HG02763 (cell line): ENCODE measurements around the gene SOX1.

Experiments
- ATAC-seq: cut with Tn5 transposase; IDR thresholded peaks from one replicate; pipeline ENCODE4 v1.9.1; 2021; ENCODE audit warnings: mild to moderate bottlenecking, moderate library complexity; ENCODE audit not compliant: unreplicated experiment

SOX1 gene

DNA sequence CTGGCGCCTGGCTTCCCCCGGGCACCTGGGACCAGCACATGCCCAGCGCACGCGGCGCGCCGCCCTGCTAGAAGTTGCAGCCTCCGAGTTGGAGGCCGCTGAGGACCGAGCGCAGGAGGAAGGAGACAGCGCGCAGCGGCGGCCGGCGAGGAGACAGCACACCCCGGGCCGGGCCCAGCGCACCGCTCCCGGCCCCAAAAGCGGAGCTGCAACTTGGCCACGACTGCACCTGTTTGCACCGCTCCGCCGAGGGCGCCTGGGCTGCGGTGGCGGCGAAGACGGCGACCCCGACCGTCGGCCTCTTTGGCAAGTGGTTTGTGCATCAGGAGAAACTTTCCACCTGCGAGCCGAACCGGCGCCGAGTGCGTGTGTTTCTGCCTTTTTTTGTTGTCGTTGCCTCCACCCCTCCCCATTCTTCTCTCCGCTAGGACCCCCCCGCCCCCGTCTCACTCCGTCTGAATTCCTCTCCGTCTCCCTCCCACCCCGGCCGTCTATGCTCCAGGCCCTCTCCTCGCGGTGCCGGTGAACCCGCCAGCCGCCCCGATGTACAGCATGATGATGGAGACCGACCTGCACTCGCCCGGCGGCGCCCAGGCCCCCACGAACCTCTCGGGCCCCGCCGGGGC is at the start of gene SOX1:
Gene SOX1, plus strand, starts transcription at position 34 of the 626 bp plus-strand sequence. Its CDS starts 510 bp downstream, at position 544.
- no peak for ATAC-seq

DNA sequence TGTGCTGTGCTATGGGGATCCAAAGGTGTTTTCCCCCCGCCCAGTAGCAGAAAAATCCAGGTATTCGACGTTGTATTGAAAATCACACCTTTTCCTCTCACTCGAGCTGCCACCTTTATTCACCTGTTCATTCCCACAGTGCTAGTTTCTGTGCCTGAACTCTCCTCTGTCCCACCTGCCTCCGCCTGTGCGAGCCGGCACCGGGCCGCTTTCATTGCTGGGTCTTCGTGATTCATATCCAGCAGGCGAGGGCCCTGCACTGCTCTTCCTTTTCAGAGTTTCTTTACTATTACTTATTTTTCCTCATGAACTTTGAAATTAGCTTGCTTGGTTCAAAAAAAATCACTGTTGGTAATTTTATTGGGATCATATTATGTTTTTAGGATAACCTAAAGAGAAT is 42.4 kb upstream of the SOX1 start:
- ATAC-seq, result no peak

DNA sequence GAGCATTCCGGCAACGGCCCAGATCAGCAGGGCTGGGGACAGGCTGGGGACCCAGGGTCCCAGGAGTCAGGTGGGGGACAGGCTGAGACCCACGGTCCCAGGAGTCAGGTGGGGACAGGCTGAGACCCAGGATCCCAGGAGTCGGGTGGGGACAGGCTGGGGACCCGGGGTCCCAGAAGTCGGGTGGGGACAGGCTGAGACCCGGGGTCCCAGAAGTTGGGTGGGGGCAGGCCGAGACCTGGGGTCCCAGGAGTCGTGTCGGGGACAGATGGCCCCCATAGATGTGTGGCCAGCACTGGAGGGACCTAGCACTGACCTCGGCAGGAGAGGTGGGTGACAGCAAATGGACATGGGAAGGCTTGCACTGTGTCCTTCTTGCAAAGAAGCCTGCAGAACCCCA is 39.7 kb upstream of the SOX1 start:
- ATAC-seq, result no peak

DNA sequence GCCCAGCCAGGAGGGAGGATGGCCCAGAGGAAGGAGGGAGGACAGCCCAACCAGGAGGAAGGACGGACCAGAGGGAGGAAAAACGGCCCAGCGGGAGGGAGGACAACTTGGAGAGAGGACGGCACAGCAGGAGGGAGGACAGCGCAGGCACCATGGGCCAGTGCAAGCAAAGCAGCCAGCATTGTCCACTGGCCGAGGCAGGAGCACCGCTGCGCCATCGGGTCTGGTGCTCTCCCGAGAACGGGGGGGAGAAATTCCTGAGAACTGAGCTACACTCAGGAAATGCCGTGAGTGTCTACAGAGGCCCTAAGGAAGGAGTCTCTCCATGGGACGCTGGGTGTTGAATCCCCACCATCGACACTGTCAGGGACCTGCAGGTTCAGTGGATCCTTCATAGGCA is 38.5 kb upstream of the SOX1 start:
- no peak for ATAC-seq

DNA sequence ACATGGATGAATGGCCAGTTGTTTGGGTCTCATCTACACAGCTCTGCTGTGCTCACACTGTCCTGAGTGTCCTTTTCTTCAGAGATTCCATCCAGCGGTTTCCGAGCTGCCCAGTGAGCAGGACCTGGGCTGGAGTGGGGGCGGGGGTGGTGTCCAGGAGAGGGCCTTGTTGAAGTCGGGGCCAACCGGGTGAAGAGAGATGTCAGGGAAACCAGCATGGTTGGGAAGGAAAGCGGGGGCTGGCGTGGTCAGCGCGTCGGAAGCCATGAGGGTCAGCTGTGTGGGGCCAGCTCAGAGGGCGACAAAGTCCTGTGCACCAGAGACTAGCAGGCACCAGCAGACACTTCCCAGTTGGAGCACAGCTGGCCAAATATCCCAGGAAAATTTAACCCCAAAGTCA is 37.8 kb upstream of the SOX1 start:
- ATAC-seq, result no peak

DNA sequence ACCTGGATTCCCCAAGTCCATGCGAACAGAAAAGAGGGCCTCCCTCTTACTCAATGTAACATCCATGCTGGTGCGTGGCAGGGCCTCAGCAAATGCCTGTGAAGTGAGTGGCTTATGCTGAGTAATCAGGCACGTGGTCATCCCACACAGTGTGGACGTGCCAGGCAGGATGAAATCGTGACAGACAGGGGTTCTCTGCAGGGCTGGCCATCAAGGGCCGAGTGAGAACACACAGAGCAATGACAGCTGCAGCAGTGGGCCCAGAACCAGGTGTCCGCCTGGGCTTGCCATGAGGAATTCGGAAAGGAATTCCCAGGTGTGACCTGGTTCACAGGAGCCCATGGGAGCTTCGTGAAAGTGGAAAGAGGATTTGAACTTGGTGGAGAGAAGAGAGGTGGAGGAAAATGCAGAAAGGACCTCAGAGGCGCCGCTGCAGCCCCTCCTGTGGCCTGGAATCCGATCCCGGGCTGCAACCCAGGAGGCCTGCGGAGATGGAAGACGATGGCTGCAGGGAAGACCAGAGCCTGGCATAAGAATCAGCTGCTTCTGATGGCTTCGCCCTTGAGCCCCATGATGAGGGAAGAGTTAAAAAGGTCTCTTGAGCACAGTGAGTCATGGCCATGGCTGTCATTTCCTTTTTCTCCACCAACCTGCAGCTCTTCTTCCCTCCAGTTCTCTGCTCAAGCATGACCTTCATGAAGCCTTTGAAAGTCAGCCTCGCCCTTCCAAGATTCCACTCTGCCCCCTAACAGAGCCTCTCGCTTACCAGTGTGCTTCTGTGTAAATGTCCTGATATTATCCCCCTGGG is 34.6 kb upstream of the SOX1 start:
- ATAC-seq, result no peak

DNA sequence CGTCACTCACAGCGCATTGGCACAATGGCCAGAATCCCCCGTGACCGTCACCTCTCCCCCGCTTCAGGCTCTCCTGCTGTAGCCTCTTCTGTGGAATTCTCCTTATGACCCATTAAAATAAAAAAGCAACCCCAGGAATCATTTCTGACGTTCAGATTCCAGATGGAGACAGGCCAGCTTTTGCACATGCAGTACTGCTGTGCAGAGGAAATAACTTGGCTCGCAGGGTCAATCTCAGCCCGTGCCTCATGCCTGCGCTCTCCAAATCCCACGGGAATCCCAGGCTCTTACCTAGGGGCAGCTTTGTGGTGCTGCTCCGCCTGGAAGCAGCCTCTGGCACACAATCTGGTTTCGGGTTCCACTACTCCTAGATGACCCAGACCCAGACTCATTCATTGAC is 32.7 kb upstream of the SOX1 start:
- no peak for ATAC-seq

DNA sequence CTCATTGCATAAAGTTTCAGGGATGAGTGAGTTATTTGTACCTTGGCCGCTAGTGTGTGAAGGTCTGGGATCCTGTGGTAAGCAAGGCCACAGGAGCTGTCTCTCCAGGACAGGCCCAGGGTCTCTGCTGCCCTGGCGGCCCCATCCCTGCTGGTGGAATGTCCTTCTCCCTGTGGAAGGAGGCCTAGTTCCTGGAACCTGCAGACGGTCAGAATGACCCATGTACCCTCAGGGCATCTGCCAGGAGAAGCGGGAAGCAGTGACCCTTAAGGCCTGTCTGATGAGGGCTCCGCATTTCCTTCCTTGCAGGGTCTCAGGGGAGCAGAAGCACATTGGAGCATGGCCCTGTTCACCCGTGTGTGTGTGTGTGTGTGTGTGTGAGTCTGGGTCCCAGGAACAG is 32.1 kb upstream of the SOX1 start:
- no peak for ATAC-seq

DNA sequence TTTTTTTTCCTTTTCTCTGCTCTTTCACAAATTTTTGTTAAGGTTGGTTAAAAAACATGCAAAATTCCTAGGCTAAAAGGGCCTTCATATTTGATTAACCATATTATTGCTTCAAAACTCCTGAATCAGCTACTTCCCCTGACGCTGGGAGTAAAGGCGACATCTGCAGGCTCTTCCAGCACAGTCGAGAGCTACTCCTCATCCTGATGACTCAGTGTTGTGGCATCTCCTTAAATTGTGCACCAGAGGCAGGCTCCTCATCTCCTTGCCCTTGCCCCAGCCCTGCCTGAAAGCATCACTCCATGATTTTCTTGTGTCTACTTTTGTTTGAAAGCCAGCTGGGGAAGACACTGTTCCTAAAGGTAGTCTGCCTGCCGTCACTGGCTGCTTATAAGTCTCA is 24.5 kb upstream of the SOX1 start:
- no peak for ATAC-seq

DNA sequence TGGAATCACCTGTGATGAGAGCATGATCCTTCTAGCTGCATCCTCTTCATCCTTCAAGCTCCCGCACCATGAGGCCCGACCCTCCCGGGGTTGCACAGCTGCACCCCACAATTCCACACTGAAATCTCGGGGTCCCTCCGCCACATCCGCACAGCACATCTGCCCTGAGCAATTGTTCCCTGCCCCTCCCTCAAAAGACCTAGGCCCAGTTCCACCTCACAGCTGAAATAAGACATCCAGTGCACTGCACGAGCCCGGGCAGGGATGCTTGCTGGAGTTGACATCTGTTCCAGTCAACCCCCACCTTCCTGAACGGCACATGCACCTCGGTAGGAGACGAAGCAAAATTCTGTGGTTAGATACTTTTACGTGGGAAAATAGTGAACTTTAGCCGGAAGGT is 14.7 kb upstream of the SOX1 start:
- ATAC-seq, result no peak

DNA sequence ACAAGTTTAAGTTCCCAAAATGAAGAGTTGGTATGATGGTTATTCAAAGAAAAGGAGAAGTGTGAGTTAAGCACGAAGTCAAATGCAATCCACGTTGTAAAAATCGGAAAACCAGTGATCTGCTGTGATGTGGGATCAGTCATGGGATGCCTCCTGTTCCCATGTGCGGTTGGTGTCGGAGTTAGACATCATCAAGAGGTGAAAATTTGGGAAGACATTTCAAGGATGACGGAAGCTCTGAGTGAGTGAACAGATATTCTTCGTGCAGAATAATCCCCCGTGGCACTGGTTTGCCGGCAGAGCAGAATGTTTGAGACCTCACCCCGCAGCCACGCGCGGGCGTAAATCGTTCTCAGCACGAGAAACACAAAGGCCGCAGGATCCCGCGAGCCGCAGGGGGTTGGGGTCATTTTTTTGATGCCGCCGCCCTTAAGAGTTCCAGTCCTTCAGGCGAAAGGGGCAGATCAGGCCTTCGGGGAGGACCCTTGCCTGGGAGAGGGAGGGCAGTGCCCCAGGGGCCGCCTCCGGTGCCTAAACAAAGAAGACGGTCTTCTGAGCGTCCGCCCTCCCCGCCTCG is 13.7 kb upstream of the SOX1 start:
- no peak for ATAC-seq

DNA sequence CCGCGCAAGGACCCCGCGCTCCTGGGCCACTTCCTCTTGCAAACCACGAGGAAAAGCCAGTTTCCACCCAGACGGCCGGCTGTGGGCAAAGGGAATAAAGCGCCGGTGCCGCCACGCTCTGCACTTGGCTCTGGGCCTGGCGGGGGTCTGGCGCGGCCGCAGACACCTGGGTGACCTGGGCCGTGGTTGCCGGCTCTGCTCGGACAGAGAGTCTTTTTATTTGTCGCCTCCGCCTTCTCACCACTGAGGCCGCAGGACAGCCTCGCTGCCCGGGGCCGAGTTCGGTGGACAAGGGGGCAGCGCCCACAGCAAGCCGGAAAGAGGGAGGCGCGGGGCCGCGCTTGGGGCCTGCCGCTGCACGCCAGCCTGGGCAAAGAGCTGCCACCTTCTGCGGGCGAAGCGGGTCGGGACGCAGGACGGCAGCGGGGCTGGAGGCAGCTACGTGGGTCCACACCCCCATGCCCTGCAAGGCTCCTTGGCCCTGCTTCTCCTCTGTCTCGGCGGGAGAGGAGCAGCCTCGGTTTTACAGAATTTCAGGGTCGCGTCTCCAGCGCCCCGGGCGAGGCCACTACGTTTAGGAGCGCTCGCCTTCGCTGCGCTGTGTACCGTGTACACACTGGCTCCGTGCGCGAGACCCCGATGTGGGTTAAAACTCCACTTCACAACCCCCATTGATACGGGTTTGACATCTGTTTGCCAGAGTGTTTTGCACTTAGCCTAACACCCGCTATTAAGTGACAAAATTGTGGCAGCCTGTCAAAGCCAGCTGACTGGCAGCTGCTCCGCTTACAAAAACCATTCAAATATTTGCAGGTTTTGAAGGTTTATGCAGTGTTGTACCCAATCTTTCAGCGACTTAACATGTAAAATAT is 13.0 kb upstream of the SOX1 start:
- ATAC-seq, result no peak

DNA sequence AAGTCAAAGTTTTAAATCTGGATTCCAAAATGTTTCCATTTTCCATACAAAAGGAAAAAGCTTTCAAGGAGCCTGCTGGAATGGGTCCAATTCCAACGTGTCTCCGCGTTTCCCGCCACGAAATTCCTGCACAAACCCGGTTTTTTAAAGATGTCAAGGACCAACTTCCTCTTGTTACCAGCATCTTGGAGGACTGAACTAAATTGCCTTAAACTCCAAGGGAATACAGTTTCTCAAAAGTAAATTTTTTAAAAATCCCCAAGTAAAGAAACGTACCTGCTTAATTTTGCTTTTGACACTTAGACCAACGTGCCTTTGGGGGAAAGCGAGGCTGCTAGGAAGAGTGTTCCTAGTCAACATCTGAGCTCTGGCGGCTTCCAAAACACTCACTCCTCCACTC is 12.3 kb upstream of the SOX1 start:
- no peak for ATAC-seq

DNA sequence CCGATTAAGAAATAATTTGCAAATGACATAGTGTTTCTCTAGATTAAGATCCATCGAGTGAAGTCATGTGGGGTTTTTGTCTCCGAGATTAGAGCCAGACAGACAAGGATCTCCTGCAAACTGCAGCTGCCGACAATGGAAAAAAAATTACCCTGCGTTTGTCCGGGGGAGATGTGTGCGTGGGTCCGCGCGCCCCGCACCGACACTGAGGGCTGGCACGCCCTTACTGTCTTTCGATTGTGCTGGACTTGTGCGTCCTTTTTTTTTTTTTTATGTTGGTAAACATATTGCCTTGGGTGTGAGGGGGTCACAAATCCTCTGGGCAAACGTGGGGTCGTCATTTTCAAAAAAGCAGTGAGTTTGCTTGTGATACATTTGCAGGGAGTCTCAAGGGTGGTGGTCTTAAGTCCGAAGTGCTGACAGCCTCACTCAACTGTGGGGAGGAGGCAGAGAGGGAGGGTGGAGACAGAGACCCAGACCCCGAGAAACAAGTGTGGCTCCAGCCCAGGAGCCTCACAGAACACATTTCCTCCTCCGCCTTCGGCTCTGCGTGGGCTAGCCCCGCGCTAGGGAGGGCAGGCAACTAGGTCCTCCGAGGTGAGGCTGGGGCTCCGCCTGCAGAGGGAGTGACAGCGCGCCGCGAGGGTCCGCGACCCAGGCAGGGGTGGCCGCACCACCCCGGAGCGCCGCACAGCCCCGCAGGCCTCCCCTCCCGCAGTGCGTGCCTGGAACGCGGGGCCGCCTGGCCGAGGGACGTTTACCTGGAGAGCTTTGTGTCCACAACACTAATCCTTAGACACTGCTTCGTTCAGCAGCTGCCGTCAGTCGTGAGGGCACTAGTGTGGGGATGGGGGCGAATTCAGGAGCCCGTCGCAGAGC is 11.7 kb upstream of the SOX1 start:
- no peak for ATAC-seq

DNA sequence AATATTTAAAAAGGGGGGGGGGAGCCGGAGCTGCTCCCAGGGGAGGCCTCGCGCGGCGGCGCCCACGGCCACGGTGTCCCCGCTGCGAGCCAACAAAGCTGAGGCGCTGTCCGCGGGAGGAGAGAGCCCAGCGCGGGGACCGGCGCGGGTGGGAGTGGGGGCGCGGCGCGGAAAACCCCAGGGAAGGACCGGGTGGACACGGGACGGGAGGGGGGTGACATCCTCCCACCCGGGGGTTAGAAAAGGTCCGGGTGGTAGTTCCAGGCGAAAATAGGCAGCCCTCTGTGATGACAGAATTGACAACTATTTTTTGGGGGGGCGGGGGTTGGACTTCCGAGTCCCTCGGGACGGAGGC is 11.1 kb upstream of the SOX1 start:
- no peak for ATAC-seq

DNA sequence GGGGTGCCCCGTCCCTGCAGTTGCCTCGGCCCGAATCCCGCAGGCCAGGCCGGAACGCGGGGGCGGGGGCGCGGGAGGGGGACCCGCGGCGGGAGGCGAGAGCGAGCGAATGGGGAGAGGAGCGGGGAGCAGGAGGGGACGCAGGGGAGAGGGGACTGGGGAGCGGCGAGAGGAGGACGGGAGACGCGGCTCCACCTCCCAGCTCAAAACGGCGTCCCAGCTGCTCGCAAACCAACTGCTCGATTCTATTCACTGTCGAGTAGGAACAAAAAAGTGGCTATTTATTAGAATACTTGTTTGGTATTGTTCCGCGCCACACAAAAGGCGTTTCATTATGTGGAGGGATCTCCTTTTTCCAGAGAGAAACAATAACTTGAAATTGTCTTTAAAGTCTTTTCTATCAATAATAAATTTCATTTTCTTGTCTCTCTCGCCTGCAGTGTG is 10.6 kb upstream of the SOX1 start:
- no peak for ATAC-seq

DNA sequence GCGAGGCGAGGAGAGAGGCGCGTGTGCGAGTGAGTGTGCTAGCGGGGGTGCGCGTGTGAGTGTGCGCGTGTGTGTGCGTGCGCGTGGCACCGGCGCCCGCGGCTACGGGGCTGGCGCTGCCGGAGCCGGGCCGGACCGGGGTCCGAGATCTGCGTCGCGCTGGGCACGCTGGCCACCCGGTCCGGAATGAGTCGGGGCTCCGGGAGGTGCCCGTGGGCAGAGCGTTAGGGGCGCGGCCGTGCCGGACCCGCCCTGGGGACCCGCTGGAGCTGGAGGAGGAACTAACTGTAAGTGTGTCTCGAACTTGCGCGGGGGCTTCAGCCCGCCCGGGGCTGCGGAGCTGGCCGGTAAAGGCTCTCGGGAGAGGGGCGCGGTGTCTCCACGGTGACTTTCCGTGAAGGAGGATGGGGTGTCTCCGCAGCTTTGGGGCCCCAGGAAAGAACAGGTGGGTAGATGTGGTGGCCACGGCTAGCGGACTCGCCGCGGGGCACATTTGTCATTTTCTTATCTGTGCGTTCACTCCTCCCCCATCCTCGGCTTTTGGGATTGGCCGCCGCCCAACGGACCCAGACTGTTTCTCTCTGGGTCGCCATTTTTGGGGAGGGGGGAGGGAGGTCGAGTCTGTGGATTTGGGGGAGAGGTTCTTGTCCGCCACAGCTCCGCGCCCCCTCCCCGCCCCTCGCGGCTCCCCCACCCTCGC is 10.1 kb upstream of the SOX1 start:
- no peak for ATAC-seq

DNA sequence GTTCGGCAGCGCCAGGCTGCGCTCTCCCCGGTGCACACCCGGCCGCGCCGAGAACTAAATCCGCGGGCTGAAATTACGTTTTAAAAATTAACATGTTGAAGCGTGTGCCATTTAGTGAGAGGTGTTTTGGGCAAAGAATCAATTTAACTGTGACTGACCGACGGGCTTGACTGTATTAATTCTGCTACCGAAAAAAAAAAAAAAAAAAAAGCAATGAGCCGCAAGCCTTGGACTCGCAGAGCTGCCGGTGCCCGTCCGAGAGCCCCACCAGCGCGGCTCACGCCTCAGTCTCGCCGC is 9.6 kb upstream of the SOX1 start:
- ATAC-seq, result no peak

DNA sequence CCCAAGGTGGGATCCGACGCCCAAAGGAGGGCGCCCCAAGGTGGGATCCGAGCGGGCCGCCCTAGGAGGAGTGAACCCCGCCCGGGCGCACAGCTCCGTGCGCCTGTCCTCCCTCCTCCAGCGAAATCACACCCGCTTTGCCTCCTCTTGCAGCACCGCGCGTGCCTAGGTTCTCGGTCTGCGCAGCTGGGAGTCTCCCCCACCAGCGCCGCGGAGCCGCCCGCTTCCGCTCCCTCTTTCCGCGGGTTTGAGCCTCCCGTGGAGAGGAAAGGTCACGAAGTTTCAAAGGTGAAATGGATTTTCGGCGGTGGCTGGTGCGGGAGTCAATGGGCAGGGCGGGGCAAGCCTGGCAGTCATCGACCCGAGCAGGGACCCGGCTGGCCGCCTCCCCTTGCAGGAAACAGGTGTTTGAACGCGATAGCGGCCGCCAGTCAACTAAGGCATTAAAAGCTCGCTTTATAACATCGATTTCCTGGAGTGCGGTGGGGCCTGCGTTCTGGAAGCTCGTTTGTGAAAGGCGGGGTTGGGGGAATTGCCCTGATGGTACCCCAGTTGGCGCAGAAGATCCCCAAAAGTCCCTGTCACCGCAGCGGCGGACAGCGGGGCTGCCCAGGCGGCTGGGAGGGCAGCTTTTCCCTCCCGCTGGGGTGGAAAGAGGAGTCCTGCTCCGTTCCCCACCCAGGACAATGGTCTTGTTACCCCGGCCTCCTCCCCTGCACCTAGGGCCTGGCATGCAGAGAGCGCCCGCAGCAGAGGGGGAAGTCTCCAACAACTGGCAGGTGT is 9.0 kb upstream of the SOX1 start:
- no peak for ATAC-seq
